IMR-90 (cell line): ENCODE measurements around the gene EMC8. TPM values are rescaled to one million over a fixed set of nuclear protein-coding genes. Genes with fewer than 3 reads are reported as not detected.

Experiments used
- ATAC-seq: fragments of 200-7000 bp; cut with Tn5 transposase; 2 replicates; pipeline ENCODE4 v1.9.1; 2020; ENCODE audit warnings: low read depth, mild to moderate bottlenecking, moderate library complexity
- BruUV-seq: library from RNA; stranded (reverse); fragments of 400-500 nt; replicated peaks from 2 replicates; lab custom pipeline; 2021; lab: Mats Ljungman, UMichigan
- CTCF ChIA-PET: fragments of 300-600 bp; formaldehyde crosslinking; extraction: SDS; loops from one replicate; lab custom pipeline; 2021; ENCODE audit warnings: antibody characterized with exemption; lab: Yijun Ruan, JAX
- POLR2A ChIA-PET: fragments of 300-600 bp; sonication (Branson Sonifier 250); formaldehyde crosslinking; loops from one replicate; lab custom pipeline; 2022; ENCODE audit warnings: antibody characterized with exemption; ENCODE audit not compliant: unreplicated experiment; lab: Charles Lee
- DNase-seq: peaks from one replicate; pipeline ENCODE4 v3.0.0; 2013
- H2AFZ ChIP-seq: replicated peaks from 2 replicates; pipeline ENCODE3; 2013; ENCODE audit warnings: low read length, mild to moderate bottlenecking; ENCODE audit not compliant: poor library complexity
- H2AK5ac ChIP-seq: 2 replicates; pipeline ENCODE4 v1.6.1; 2013; ENCODE audit warnings: low read depth, low read length, inconsistent platforms
- H2AK9ac ChIP-seq: replicated peaks from 2 replicates; pipeline ENCODE3; 2013; ENCODE audit warnings: mild to moderate bottlenecking, low read depth, low read length, moderate library complexity; ENCODE audit not compliant: poor library complexity
- H2BK120ac ChIP-seq: 2 replicates; pipeline ENCODE4 v1.6.1; 2013; ENCODE audit warnings: low read depth, low read length, inconsistent platforms
- H2BK15ac ChIP-seq: 3 replicates; pipeline ENCODE4 v1.6.1; 2013; ENCODE audit warnings: low read depth, low read length, inconsistent platforms
- H2BK20ac ChIP-seq: 2 replicates; pipeline ENCODE4 v1.6.1; 2013; ENCODE audit warnings: low read depth, mild to moderate bottlenecking, inconsistent platforms, low read length, moderate library complexity
- H2BK5ac ChIP-seq: 2 replicates; pipeline ENCODE4 v1.6.1; 2013; ENCODE audit warnings: mild to moderate bottlenecking, low read depth, low read length, inconsistent platforms; ENCODE audit not compliant: poor library complexity, severe bottlenecking
- H3K14ac ChIP-seq: replicated peaks from 2 replicates; pipeline ENCODE4 v1.6.1; 2013; ENCODE audit warnings: low read depth, low read length, inconsistent platforms
- H3K18ac ChIP-seq: 2 replicates; pipeline ENCODE4 v1.6.1; 2013; ENCODE audit warnings: low read depth, low read length, control low read depth
- H3K23ac ChIP-seq: 2 replicates; pipeline ENCODE4 v1.6.1; 2013; ENCODE audit warnings: low read depth, low read length, inconsistent platforms
- H3K27ac ChIP-seq: 2 replicates; pipeline ENCODE4 v1.5.1; 2013; ENCODE audit warnings: mild to moderate bottlenecking, control low read depth, low read length; ENCODE audit not compliant: insufficient read depth
- H3K27me3 ChIP-seq: 2 replicates; pipeline ENCODE4 v1.6.1; 2013; ENCODE audit warnings: low read length; ENCODE audit not compliant: control insufficient read depth, insufficient read depth
- H3K36me3 ChIP-seq: 2 replicates; pipeline ENCODE4 v1.6.1; 2013; ENCODE audit warnings: low read length, mixed read lengths; ENCODE audit not compliant: control insufficient read depth, insufficient read depth
- H3K4ac ChIP-seq: 2 replicates; pipeline ENCODE4 v1.6.1; 2013; ENCODE audit warnings: low read depth, low read length, inconsistent platforms
- H3K4me1 ChIP-seq: 2 replicates; pipeline ENCODE4 v1.6.1; 2013; ENCODE audit warnings: low read length, mixed read lengths; ENCODE audit not compliant: control insufficient read depth, insufficient read depth
- H3K4me2 ChIP-seq: 2 replicates; pipeline ENCODE4 v1.6.1; 2013; ENCODE audit warnings: low read depth, mild to moderate bottlenecking, control low read depth, low read length, moderate library complexity
- H3K4me3 ChIP-seq: 2 replicates; pipeline ENCODE4 v1.5.1; 2013; ENCODE audit warnings: low read depth, mild to moderate bottlenecking, control low read depth, low read length, moderate library complexity; ENCODE audit not compliant: insufficient read depth
- H3K56ac ChIP-seq: 2 replicates; pipeline ENCODE4 v1.6.1; 2013; ENCODE audit warnings: low read length, inconsistent platforms; ENCODE audit not compliant: insufficient read depth; ENCODE audit errors: extremely low read depth
- H3K79me1 ChIP-seq, 2 experiments: 2 replicates each; pipeline ENCODE4 v1.6.1; 2013; ENCODE audit warnings: low read length in 2 of 2, inconsistent platforms in 1 of 2, low read depth in 1 of 2
- H3K9ac ChIP-seq: 2 replicates; pipeline ENCODE4 v1.6.1; 2013; ENCODE audit warnings: low read depth, low read length, control low read depth
- H3K9me1 ChIP-seq: 2 replicates; pipeline ENCODE4 v1.6.1; 2013; ENCODE audit warnings: low read length, inconsistent platforms; ENCODE audit not compliant: insufficient read depth
- H3K9me3 ChIP-seq: 2 replicates; pipeline ENCODE4 v1.6.1; 2013; ENCODE audit warnings: low read length; ENCODE audit not compliant: control insufficient read depth, insufficient read depth
- H4K20me1 ChIP-seq: 2 replicates; pipeline ENCODE4 v1.6.1; 2013; ENCODE audit warnings: low read length, inconsistent platforms; ENCODE audit not compliant: insufficient read depth
- H4K5ac ChIP-seq: 2 replicates; pipeline ENCODE4 v1.6.1; 2013; ENCODE audit warnings: mild to moderate bottlenecking, low read depth, low read length, control low read depth
- H4K8ac ChIP-seq, 2 experiments: 2 replicates each; pipeline ENCODE4 v1.6.1; 2013; ENCODE audit warnings: low read depth in 2 of 2, low read length in 2 of 2, control low read depth in 1 of 2, inconsistent platforms in 1 of 2
- H4K91ac ChIP-seq: 2 replicates; pipeline ENCODE4 v1.6.1; 2013; ENCODE audit warnings: low read depth, low read length, inconsistent platforms; ENCODE audit not compliant: insufficient read depth
- BHLHE40 ChIP-seq: fragments of 150-350 bp; IDR thresholded peaks from 2 replicates; pipeline ENCODE4 v1.6.1; 2016; ENCODE audit warnings: mild to moderate bottlenecking, low read depth, low read length
- FOS ChIP-seq: fragments of 150-350 bp; IDR thresholded peaks from 2 replicates; pipeline ENCODE4 v1.6.1; 2016; ENCODE audit warnings: low read depth, low read length
- WGBS, 2 experiments: methylation state at CpG; one replicate each; pipeline versions ENCODE4 v1.1.5 to v1.1.7; 2013; ENCODE audit warnings: missing lambda C conversion rate in 2 of 2; ENCODE audit not compliant: insufficient read length in 1 of 2; ENCODE audit errors: extremely low coverage in 2 of 2; 5-methylcytosine and 5-hydroxymethylcytosine counted together
- dilution Hi-C: fragments of 300-500 bp; cut with HindIII; formaldehyde crosslinking; loops from one replicate; pipeline ENCODE4 v1.14.3; 2018; ENCODE audit warnings: low sequenced_read_pairs; ENCODE audit not compliant: unreplicated experiment
- in situ Hi-C: fragments of 300-500 bp; cut with MboI; formaldehyde crosslinking; loops from 3 replicates; pipeline ENCODE4 v1.14.3; 2019; ENCODE audit warnings: low sequenced_read_pairs, inconsistent platforms, mixed read lengths
- intact Hi-C: fragments of 100-400 bp; cut with micrococcal nuclease; formaldehyde crosslinking; loops from 2 replicates; pipeline ENCODE4 v1.10.0; 2022
- polyA plus RNA-seq, 3 experiments: library from polyadenylated mRNA; depleted of rRNA; stranded (reverse); fragments of >200 nt; gene quantifications; 2 replicates each; pipeline ENCODE4 v1.2.3, GENCODE V29; 2012; ENCODE audit warnings: low replicate concordance in 1 of 3
- total RNA-seq: library from RNA; depleted of rRNA; stranded (reverse); fragments of >200 nt; gene quantifications from 2 replicates; pipeline ENCODE4 v1.2.3, GENCODE V29; 2012
- TF ChIP-seq, protein P1 (sequence below): fragments of 150-350 bp; IDR thresholded peaks from 2 replicates; pipeline ENCODE4 v1.6.1; 2017; ENCODE audit warnings: mild to moderate bottlenecking, antibody characterized with exemption, low read length, low read depth

The EMC8 gene
- total and polyA plus RNA-seq, 2 of the 4 experiments (the other 2 are of a cell fraction): 23.7 to 48.9 TPM

GRCh38 chr16:85845266-85845665, 45.9 kb upstream of the EMC8 start (continued):
- TF ChIP-seq, protein P1, sequence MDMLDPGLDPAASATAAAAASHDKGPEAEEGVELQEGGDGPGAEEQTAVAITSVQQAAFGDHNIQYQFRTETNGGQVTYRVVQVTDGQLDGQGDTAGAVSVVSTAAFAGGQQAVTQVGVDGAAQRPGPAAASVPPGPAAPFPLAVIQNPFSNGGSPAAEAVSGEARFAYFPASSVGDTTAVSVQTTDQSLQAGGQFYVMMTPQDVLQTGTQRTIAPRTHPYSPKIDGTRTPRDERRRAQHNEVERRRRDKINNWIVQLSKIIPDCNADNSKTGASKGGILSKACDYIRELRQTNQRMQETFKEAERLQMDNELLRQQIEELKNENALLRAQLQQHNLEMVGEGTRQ: no peak

GRCh38 chr16:85844786-85845185, 45.4 kb upstream of the EMC8 start:
- Histone ChIP-seq H2BK120ac (no peak overlapping the region), H2AK5ac (no peak overlapping the region), H3K56ac (no peak overlapping the region), H3K4me1 (no peaks in the 10 kb centered on the region; the same call in 1 of the 2 replicates), H3K14ac (no peak overlapping the region), H2BK15ac (no peak overlapping the region), H3K79me1 (no peaks in the 10 kb centered on the region), H3K4ac (no peak overlapping the region), H4K20me1 (no peaks in the 10 kb centered on the region), H3K4me2 (peak overlapping the region; percentile 46; the same call in 1 of the 2 replicates), H3K27me3 (peaks cover 80% of the 10 kb centered on the region), H4K91ac (no peak overlapping the region), H3K23ac (no peak overlapping the region), H2AFZ (no peak overlapping the region), H3K4me3 (no peak overlapping the region), H4K5ac (no peak overlapping the region), H2BK20ac (no peak overlapping the region), H3K27ac (no peak overlapping the region), H3K36me3 (no peaks in the 10 kb centered on the region), H3K9ac (no peak overlapping the region), H3K18ac (no peak overlapping the region), H2AK9ac (no peak overlapping the region), H3K9me3 (peaks cover 5% of the 10 kb centered on the region), H2BK5ac (no peak overlapping the region), H4K8ac (no peak overlapping the region), H3K9me1 (no peaks in the 10 kb centered on the region)
- peak; percentile 80 for ATAC-seq
- in situ Hi-C loops (no loop called here), intact Hi-C loops (no loop called here), dilution Hi-C loops (no loop called here)
- peak; percentile 42 for DNase-seq
- POLR2A ChIA-PET: no interaction called here
- CTCF ChIA-PET: no interaction called here
- 10% methylated on average over 5 of the region's 15 CpGs; no CpG with 5 or more reads in 1 of the 2 experiments for WGBS, 2 experiments
- TF ChIP-seq FOS (no peak), BHLHE40 (peak; percentile 42; the same call in 1 of the 2 replicates)
- BruUV-seq: no TSS peak
